ENCODE measurements around the gene NCR2. TPM values are rescaled to one million over a fixed set of nuclear protein-coding genes. Genes with fewer than 3 reads are reported as not detected.

Gene NCR2
- total RNA-seq, 1 donor from 2014 or later: not detected

- no peak for DNase-seq (ENCODE audit: extremely low read depth, low read depth, low spot score)
Observed at GRCh38 chr6:41356825-41357224, 21.4 kb downstream of the NCR2 start.

DNA sequence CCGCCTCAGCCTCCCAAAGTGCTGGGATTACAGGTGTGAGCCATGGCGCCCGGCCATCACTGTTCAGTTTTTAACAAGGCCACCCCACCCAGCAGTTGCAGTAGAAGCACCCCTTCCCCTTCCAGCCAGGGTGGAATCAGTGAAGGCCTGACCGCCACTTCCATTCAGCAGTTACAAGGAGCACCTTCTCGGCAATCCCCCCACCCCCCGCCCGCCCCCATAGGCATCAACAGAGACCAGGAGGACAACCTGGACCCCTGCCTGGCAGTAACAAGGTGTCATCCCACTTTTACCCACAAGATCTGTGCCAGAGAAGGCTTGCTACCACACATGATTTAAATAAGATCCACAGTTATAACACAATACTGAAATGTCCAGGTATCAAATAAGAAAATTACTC lies 23.1 kb downstream of the NCR2 start:
- no peak for DNase-seq (ENCODE audit: extremely low read depth, low read depth, low spot score)

GRCh38 chr6:41359617-41360313 lies 24.4 kb downstream of the NCR2 start:
- no peak for DNase-seq (ENCODE audit: extremely low read depth, low read depth, low spot score)

DNA sequence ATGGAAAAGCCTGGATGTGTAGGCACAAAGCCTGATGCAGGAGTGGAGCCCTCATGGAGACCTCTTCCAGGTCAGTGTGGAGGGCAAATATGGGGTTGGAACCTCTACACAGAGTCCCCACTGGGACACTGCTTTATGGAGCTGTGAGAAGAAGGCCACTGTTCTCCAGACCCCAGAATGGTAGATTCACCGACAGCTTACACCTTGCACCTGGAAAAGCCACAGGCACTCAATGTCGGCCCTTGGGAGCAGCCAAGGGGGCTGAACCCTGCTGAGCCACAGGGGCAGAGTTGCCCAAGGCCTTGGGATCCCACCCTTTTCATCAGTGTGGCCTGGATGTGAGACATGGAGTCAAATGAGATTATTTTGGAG lies 24.9 kb downstream of the NCR2 start:
- no peak for DNase-seq (ENCODE audit: extremely low read depth, low read depth, low spot score)

DNA sequence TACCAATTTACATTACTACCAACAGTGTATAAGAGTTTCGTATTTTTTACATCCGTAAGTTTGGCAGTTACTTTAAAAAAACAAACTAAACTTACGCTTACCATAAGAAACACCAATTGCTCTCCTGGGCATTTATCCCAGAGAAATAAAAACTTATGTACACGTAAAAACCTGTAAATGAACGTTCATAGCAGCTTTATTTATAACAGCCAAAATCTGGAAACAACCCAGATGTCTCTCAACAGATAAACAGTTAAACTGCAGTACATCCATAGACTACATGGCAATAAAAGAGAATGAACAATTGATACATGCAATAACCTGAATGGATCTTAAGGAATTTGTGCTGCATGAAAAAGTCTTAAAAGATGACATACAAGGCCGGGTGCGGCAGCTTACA lies 30.7 kb downstream of the NCR2 start:
- no peak for DNase-seq (ENCODE audit: extremely low read depth, low read depth, low spot score)

DNA sequence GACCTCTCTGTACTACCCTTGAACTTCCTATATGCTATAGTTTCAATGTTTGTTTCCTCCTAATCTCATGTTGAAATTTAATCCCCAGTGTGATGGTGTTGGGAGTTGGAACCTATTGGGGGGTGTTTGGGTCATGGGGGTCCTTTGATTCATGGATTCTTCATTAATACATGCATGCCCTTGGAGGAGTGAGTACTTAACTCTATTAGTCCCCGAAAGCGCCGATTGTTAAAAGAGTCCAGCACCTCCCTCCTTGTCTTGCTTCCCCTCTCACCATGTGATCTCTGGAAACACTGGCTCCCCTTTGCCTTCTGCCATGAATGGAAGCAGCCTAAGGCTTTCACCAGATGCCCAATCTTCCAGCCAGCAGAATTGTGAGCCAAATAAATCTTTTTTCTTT lies 31.7 kb downstream of the NCR2 start:
- DNase-seq (ENCODE audit: extremely low read depth, low read depth, low spot score): no peak

DNA sequence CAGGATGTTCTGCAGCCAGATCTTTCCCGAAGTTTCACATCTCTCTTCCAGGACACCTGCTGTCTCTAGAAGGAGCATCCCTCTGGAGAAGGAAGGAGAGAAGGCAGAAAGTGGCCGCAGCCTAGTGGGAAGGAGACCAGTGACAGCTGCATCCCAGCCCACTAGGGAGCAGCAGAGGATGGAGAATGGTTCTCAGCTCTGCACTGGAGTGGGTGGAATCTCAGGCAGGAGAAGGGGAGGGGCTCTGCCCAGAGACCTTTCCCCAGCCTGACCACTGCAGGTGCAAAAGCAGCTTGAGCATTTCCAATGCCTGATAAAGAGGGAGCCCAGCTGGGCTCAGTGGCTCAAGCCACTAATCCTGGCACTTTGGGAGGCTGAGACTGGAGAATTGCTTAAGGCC lies 32.3 kb downstream of the NCR2 start:
- DNase-seq (ENCODE audit: extremely low read depth, low read depth, low spot score): no peak

GRCh38 chr6:41370488-41371111 lies 35.2 kb downstream of the NCR2 start:
- DNase-seq (ENCODE audit: extremely low read depth, low read depth, low spot score): no peak

GRCh38 chr6:41371461-41371991 lies 36.1 kb downstream of the NCR2 start:
- no peak for DNase-seq (ENCODE audit: extremely low read depth, low read depth, low spot score)

- no peak for DNase-seq (ENCODE audit: extremely low read depth, low read depth, low spot score)
Observed at GRCh38 chr6:41371992-41372831, 36.8 kb downstream of the NCR2 start.

DNA sequence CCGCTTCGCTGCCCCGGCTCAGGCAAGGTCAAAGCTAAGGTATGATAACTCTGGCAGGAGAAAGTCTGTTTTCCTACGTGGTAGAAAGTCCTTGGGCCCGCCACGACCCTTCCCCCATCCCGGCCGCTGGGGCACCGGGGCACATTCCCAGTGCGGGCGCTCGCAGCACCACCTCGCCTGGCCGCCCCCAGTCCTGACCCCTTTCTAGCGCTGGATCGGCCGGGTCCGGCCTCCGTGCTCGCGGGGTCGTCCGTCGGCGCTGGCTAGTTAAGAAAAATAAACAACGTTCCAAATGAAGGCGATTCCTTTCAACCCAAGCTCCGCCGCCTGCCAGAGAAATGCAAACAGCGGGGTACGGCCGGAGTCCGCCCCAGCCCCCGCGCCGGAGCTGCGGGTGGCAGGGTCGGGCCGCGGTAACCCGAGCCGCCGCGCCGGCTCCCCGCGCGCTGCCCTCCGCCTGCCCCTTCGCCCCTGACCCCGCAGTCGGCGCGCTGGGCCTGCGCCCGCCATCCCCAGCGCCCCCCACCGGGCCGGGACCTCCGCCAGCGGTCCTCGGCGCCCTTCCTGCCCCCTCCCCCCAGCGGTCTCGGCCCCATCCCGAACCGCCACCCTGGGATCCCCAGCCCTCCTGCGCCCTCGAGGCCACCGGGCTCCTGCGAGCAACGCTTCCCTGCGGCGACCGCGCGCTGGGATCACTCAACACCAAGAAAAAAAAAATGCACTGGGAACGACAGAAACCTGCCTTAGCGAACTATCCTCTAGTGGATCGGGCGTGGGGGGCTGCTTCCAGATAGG lies 37.6 kb downstream of the NCR2 start:
- no peak for DNase-seq (ENCODE audit: extremely low read depth, low read depth, low spot score)

DNA sequence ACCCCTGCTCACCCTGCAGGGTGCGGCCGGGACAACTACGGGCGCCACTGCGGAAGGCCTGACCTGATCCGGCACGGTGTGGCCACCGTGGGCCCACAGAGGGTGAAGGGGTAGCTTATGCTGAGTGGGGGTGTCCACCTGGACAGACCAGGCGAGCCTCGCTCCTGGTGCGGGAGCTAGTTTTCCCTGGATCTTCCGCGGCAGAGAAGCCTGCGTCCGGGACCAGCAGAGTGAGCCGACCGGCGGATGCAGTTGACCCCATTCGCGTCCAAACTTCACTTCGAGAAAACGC lies 38.2 kb downstream of the NCR2 start:
- DNase-seq (ENCODE audit: extremely low read depth, low read depth, low spot score): no peak

GRCh38 chr6:41373919-41374617 lies 38.7 kb downstream of the NCR2 start:
- no peak for DNase-seq (ENCODE audit: extremely low read depth, low read depth, low spot score)

- no peak for DNase-seq (ENCODE audit: extremely low read depth, low read depth, low spot score)
Observed at GRCh38 chr6:41374618-41375590, 39.5 kb downstream of the NCR2 start.

DNA sequence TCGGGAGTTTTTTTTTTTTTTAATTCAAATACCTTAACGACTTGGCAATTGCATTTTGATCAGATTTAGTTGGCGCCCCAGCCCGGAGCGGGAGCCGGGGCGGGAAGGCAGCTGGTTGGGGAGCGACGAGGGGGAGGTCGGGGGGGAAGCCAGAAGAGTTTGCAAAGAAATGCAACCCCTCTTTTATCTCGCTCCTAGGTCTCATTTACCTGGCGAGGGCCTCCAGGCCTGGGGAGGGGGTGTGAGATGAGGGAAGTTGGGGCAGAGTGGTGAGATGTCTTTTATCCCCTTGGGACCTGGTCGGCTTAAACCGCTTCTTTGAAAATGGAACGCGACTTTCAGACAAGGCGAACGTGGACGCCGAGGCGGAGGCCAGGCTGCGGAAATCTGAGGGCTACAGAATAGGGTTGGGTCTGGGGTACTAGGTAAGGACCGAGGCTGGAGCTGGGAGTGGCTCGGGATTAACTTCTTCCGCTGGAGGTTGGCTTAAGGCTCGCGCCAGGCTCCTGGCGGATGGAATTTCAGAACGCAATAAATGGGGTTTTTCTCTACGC lies 40.3 kb downstream of the NCR2 start:
- DNase-seq (ENCODE audit: extremely low read depth, low read depth, low spot score): no peak

DNA sequence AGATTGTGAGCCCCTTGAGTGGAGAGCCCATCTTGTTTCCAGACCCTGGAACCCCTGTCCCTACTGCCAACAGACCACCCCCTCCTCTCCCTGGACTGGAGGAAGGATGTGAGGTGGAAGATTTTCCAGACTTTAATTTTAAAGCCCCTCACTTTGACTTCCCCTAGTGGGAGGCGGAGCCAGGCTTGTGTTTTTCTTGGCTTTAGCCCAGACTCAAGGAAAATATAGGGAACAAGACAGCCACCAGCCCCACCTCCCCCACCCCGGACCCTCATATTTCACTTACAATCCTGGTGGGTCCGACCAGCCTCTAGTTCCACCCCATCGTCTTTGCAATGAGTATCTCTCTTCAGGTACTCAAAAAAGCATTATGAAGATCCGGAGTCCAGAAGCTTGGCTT lies 40.8 kb downstream of the NCR2 start:
- no peak for DNase-seq (ENCODE audit: extremely low read depth, low read depth, low spot score)

DNA sequence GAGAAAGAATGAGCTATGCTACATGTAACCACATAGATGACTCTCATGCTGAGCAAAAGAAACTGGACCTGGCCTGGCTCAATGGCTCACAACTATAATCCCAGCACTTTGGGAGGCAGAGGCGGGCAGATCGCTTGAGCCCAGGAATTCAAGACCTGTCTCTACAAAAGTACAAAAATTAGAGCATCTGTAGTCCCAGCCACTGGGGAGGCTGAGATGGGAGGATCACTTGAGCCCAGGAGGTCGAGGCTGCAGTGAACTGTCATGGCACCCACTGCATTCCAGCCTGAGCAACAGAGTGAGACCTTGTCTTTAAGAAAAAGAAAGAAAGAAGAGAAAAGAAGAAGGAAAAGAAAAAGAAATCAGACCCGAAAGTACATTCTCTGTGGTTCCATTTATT lies 41.7 kb downstream of the NCR2 start:
- no peak for DNase-seq (ENCODE audit: extremely low read depth, low read depth, low spot score)

DNA sequence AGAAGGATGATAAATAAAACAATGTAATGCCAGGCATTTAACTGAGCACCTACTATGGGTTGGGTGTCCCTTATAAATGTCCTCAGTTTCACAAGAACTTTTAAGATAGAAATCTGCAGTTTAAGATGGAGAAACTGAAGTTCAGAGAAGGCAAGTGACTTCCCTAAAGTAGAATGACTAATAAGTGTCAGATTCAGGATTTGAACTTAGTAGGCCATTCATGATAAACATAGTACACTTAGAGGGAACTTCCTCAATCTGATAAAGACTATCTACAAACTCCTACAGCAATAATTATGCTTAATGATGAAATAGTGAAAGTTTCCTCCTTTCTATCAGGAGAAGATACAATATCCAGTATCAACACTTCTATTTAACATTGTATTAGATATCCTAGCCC lies 43.9 kb downstream of the NCR2 start:
- DNase-seq (ENCODE audit: extremely low read depth, low read depth, low spot score): no peak

- no peak for DNase-seq (ENCODE audit: extremely low read depth, low read depth, low spot score)
Observed at GRCh38 chr6:41386594-41386993, 51.2 kb downstream of the NCR2 start.
